Spleen (tissue), 7 donors: Measurements from ENCODE around the gene GRK5.
"Not testable (repeated sequence)": the region's sequence is repeated elsewhere in the genome, so short reads cannot be mapped to it uniquely, and the experiment has no call there.

Experiments
- CTCF ChIP-seq, 11 experiments: fragments of 200-600 bp in 7 of 11; fragments of 450-650 bp in 4 of 11; sonication (generic) in 4 of 11; IDR thresholded peaks in 8 of 11; conservative IDR thresholded peaks in 3 of 11; 1 replicate in 7 of 11; 2 replicates in 4 of 11; pipeline versions ENCODE4 v1.4.0 to v1.8.0; 2016 to 2021; ENCODE audit warnings: antibody characterized with exemption in 11 of 11, inconsistent platforms in 4 of 11, mild to moderate bottlenecking in 1 of 11
- POLR2A ChIP-seq, 3 donors: fragments of 450-650 bp; IDR thresholded peaks; one replicate each; pipeline ENCODE4 v1.5.1; 2017; ENCODE audit warnings: antibody characterized with exemption in 3 of 3, mild to moderate bottlenecking in 1 of 3
- POLR2AphosphoS5 ChIP-seq, 3 donors: sonication (generic); formaldehyde crosslinking; IDR thresholded peaks; one replicate each; pipeline ENCODE4 v1.5.1; 2017; ENCODE audit warnings: antibody characterized with exemption in 3 of 3
- donor health status: DM: no; HTN: no; CAD: no; lungs with moderate emphysema.
- donor health status: DM: no; HTN: no; CAD: no.
- donor health status: DM: no; HTN: no; CAD: no.

GRCh38 chr10:119239630-119240029, 32.3 kb downstream of the GRK5 start:
- TF ChIP-seq CTCF (IDR thresholded peaks at IDR 0.05 in 8 of 11, conservative IDR thresholded peaks at IDR 0.05 in 3 of 11); POLR2A (IDR thresholded peaks at IDR 0.05); POLR2AphosphoS5 (IDR thresholded peaks at IDR 0.05): not testable (repeated sequence)
